Neural progenitor cell (in vitro differentiated cells): Measurements from ENCODE around the gene NPEPL1.

ENCODE experiments used
- EZH2 ChIP-seq: fragments of 200-600 bp; sonication (generic); IDR thresholded peaks from 2 replicates; pipeline ENCODE4 v1.6.1; 2017; ENCODE audit warnings: antibody characterized with exemption, mild to moderate bottlenecking, moderate library complexity
- TF ChIP-seq, protein P1 (sequence below): fragments of 200-600 bp; sonication (generic); IDR thresholded peaks from 2 replicates; pipeline ENCODE4 v1.5.1; 2017; ENCODE audit warnings: antibody characterized with exemption, mild to moderate bottlenecking

DNA sequence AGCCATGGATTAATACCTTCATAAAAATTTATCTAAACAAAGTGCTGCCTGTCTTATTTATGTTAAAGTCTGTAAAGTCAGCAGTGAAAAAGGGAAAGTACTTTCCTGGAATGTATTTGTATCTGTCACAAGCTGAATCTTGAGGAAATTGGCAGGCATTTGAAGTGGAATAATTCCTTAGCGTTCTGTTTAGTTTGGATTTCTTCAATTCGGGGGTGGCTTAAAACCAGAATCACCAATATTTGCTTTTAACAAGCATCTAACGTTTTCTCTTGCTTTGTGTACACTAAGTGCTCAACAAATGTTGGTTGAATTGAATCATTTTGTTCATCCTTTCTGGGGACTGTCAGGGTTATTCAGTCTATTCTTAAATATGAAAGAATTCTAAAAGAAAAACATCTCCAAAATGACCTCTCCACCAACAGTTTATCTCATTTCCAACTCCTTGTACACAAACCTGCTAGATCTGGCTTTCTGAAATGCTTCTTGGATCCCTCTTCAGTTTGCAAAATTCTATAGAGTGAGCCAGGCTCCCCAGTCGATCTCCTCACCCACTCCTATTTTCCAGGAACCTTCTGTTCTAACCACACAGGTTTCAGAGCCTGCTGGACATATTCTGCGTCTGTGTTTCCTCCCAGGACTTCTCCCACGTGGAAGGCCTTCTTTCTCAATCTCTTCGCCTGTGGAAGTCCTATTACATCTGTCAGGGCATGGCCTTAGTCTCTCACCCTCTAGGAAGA lies 2.0 kb upstream of the NPEPL1 start:
- TF ChIP-seq, protein P1, sequence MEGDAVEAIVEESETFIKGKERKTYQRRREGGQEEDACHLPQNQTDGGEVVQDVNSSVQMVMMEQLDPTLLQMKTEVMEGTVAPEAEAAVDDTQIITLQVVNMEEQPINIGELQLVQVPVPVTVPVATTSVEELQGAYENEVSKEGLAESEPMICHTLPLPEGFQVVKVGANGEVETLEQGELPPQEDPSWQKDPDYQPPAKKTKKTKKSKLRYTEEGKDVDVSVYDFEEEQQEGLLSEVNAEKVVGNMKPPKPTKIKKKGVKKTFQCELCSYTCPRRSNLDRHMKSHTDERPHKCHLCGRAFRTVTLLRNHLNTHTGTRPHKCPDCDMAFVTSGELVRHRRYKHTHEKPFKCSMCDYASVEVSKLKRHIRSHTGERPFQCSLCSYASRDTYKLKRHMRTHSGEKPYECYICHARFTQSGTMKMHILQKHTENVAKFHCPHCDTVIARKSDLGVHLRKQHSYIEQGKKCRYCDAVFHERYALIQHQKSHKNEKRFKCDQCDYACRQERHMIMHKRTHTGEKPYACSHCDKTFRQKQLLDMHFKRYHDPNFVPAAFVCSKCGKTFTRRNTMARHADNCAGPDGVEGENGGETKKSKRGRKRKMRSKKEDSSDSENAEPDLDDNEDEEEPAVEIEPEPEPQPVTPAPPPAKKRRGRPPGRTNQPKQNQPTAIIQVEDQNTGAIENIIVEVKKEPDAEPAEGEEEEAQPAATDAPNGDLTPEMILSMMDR: no peak
- no peak for TF ChIP-seq EZH2
